Measurements from ENCODE around the gene YWHAQ.

DNA sequence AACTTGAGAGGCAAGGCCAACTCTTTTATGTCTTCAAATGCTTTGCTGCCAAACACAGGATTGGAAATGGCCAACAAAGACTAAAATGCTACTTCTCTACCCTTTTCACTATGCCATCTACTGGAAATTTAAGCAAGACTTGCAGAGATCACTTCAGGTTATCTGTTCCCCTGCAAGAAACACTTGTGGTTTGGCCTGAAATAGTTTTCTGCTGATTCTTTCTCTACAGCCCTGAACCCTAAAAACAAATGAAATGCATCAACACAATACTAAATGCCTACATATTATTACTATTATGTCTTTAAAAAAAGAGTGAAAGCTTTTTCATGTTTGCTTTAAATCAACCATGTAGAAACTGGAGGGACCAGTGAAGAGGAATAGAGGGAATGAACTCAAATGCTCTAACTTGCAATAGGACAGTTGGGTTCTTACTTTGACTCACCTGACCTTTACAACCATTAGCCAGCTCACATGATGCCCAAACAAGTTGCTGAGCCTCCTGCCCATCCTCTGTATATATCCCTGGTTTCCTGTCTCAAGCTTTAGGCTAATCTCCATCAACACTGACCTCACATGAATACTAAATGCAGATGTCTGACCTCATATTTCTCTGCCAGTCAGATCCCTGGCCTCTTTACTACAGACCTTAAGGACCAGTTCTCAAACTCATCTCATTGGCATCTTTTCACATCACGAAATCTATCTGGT lies 57.6 kb downstream of the YWHAQ start:
- TF ChIP-seq YY1 (IDR thresholded peaks at IDR 0.05; ENCODE audit: borderline replicate concordance in 1 of 3, control insufficient read depth in 1 of 3, extremely low read depth in 1 of 3, insufficient read depth in 3 of 3, insufficient read length in 1 of 3, insufficient replicate concordance in 2 of 3, low read depth in 1 of 3, low read length in 2 of 3) (no peak), RBM22 (IDR thresholded peaks at IDR 0.05; ENCODE audit: low read depth, low read length, poor library complexity, severe bottlenecking) (no peak), POLR2A (conservative IDR thresholded peaks at IDR 0.05) (no peak), CTCF (IDR thresholded peaks at IDR 0.05 in 2 of 3, conservative IDR thresholded peaks at IDR 0.05 in 1 of 3; ENCODE audit: insufficient read depth in 2 of 3, low read depth in 1 of 3, low read length in 3 of 3) (0 out of 6 replicates have a peak, but pooled peaks of 1 of the 3 experiments have one; percentile 4), ZBTB33 (CRISPR knock-in tag; IDR thresholded peaks at IDR 0.05) (no peak), ZNF512 (tag; IDR thresholded peaks at IDR 0.05) (no peak), MTF1 (CRISPR knock-in tag; IDR thresholded peaks at IDR 0.05; ENCODE audit: borderline replicate concordance) (no peak), BACH1 (tag; IDR thresholded peaks at IDR 0.05) (no peak)

All from K562 (cell line).